H1 (cell line): ENCODE measurements around the gene KRIT1.

Experiments
- EP300 ChIP-seq, 2 experiments: IDR thresholded peaks; 1 replicate in 1 of 2; 2 replicates in 1 of 2; pipeline ENCODE4 v1.6.1; 2011 to 2012; ENCODE audit warnings: low read depth in 2 of 2, low read length in 2 of 2, mild to moderate bottlenecking in 2 of 2, borderline replicate concordance in 1 of 2, inconsistent platforms in 1 of 2, moderate library complexity in 1 of 2
- NRF1 ChIP-seq: IDR thresholded peaks from 2 replicates; pipeline ENCODE4 v1.6.1; 2011; ENCODE audit warnings: mild to moderate bottlenecking, low read depth, low read length, improper control_type of control experiment
- POLR2A ChIP-seq, 2 experiments: IDR thresholded peaks; 1 replicate in 1 of 2; 2 replicates in 1 of 2; pipeline ENCODE4 v1.6.1; 2011; ENCODE audit warnings: low read depth in 2 of 2, low read length in 2 of 2, mild to moderate bottlenecking in 2 of 2; ENCODE audit errors: control extremely low read depth in 1 of 2
- TCF12 ChIP-seq: IDR thresholded peaks from 2 replicates; pipeline ENCODE4 v1.6.1; 2011; ENCODE audit warnings: low read depth, mild to moderate bottlenecking, low read length
- TF ChIP-seq, protein P1 (sequence below), 3 experiments: IDR thresholded peaks; 1 replicate in 2 of 3; 2 replicates in 1 of 3; pipeline versions ENCODE4 v1.5.1 to v1.6.1; 2011; ENCODE audit warnings: low read length in 3 of 3, mild to moderate bottlenecking in 3 of 3, inconsistent platforms in 2 of 3, low read depth in 1 of 3, moderate library complexity in 1 of 3; ENCODE audit not compliant: insufficient read depth in 1 of 3; ENCODE audit errors: control extremely low read depth in 1 of 3

GRCh38 chr7:92293896-92294590, 48.3 kb upstream of the KRIT1 start:
- TF ChIP-seq, protein P1, sequence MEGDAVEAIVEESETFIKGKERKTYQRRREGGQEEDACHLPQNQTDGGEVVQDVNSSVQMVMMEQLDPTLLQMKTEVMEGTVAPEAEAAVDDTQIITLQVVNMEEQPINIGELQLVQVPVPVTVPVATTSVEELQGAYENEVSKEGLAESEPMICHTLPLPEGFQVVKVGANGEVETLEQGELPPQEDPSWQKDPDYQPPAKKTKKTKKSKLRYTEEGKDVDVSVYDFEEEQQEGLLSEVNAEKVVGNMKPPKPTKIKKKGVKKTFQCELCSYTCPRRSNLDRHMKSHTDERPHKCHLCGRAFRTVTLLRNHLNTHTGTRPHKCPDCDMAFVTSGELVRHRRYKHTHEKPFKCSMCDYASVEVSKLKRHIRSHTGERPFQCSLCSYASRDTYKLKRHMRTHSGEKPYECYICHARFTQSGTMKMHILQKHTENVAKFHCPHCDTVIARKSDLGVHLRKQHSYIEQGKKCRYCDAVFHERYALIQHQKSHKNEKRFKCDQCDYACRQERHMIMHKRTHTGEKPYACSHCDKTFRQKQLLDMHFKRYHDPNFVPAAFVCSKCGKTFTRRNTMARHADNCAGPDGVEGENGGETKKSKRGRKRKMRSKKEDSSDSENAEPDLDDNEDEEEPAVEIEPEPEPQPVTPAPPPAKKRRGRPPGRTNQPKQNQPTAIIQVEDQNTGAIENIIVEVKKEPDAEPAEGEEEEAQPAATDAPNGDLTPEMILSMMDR (IDR thresholded peaks at IDR 0.05; ENCODE audit: control extremely low read depth in 1 of 3, insufficient read depth in 1 of 3, low read depth in 1 of 3, low read length in 3 of 3): no peak
- TF ChIP-seq POLR2A (IDR thresholded peaks at IDR 0.05; ENCODE audit: control extremely low read depth in 1 of 2, low read depth in 2 of 2, low read length in 2 of 2) (no peak), NRF1 (no peak), EP300 (IDR thresholded peaks at IDR 0.05; ENCODE audit: borderline replicate concordance in 1 of 2, low read depth in 2 of 2, low read length in 2 of 2) (no peak), TCF12 (no peak)
